ENCODE data around the gene CCDC171.

DNA sequence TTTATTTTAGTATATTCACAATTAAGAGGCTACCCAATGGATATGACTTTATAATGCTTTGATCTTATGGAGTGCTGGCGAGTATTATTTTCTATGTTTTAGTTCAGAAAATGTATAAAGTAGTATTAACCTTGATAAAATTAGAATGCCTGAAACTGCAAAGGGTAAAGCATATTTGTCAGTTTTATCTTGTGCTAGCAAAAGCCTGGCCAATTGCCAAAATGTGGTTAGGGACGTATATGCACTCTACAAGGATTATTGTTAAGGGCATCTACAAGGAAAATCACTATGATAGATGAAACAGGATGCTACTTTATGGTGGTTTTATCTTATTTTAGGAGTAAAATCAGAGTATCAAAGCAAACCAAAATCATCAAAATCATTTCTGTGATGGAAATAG lies 281.7 kb downstream of the CCDC171 start:
- TF ChIP-seq, protein P1, sequence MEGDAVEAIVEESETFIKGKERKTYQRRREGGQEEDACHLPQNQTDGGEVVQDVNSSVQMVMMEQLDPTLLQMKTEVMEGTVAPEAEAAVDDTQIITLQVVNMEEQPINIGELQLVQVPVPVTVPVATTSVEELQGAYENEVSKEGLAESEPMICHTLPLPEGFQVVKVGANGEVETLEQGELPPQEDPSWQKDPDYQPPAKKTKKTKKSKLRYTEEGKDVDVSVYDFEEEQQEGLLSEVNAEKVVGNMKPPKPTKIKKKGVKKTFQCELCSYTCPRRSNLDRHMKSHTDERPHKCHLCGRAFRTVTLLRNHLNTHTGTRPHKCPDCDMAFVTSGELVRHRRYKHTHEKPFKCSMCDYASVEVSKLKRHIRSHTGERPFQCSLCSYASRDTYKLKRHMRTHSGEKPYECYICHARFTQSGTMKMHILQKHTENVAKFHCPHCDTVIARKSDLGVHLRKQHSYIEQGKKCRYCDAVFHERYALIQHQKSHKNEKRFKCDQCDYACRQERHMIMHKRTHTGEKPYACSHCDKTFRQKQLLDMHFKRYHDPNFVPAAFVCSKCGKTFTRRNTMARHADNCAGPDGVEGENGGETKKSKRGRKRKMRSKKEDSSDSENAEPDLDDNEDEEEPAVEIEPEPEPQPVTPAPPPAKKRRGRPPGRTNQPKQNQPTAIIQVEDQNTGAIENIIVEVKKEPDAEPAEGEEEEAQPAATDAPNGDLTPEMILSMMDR (IDR thresholded peaks at IDR 0.05; ENCODE audit: insufficient read depth, low read depth, low read length) = no peak
- TF ChIP-seq EZH2 (IDR thresholded peaks at IDR 0.05; ENCODE audit: insufficient read depth, low read length) = no peak

All from astrocyte (in vitro differentiated cells and primary cell).